ENCODE measurements around the gene SYNM.

DNA sequence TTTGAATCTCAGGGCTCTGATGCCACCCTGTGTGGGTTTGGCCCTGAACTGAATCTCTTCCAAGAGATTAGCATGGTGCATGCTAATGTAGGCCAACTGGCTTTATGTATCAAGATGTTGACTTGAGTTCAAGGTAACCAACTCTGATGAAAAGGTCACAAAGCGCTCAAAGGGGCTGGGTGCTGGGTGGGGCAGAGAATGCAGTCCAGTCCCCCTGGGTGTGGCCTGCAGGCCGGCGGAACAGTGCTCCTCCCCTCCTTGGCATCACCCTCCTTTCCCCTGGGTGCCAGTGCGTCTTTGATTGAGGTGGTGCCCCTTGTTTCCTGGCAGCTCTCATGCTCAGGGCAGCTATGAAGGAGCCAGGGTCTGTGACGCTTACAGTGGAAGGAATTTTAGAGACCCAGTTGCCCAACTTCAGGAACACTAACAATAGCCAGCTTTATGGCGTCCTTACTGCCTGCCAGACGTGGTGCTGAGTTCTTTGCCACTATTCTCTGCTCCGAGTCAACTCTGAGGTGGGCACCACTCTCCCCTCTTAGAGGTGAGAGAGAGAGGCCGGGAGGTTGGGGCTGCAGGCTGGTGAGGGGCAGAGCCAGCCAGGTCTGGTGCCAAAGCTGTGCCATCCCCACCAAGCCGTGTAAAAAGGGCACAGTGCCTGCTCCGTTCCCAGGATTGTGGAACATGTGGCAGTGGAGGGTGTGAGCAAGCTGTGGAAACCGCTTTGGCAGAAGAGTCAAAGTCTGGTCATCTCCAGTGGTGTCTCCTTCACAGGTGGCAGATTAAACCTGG is 9.8 kb downstream of the SYNM start:
- TF ChIP-seq, protein P1, sequence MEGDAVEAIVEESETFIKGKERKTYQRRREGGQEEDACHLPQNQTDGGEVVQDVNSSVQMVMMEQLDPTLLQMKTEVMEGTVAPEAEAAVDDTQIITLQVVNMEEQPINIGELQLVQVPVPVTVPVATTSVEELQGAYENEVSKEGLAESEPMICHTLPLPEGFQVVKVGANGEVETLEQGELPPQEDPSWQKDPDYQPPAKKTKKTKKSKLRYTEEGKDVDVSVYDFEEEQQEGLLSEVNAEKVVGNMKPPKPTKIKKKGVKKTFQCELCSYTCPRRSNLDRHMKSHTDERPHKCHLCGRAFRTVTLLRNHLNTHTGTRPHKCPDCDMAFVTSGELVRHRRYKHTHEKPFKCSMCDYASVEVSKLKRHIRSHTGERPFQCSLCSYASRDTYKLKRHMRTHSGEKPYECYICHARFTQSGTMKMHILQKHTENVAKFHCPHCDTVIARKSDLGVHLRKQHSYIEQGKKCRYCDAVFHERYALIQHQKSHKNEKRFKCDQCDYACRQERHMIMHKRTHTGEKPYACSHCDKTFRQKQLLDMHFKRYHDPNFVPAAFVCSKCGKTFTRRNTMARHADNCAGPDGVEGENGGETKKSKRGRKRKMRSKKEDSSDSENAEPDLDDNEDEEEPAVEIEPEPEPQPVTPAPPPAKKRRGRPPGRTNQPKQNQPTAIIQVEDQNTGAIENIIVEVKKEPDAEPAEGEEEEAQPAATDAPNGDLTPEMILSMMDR (IDR thresholded peaks at IDR 0.05) = no peak
- no peak for TF ChIP-seq POLR2A (IDR thresholded peaks at IDR 0.05)
